SK-N-SH (cell line): ENCODE results near the gene ZSWIM1.

ENCODE experiments used
- EP300 ChIP-seq, 2 experiments: IDR thresholded peaks; 2 replicates each; pipeline versions ENCODE4 v1.4.0 to v1.6.1; 2012; ENCODE audit warnings: borderline replicate concordance in 1 of 2, low read depth in 1 of 2, low read length in 1 of 2
- FOSL2 ChIP-seq: IDR thresholded peaks from 2 replicates; pipeline ENCODE4 v1.4.0; 2012; ENCODE audit warnings: low read depth, mild to moderate bottlenecking, moderate library complexity, borderline replicate concordance
- GATA2 ChIP-seq: sonication (generic); formaldehyde crosslinking; IDR thresholded peaks from 2 replicates; pipeline ENCODE4 v1.5.0; 2020; ENCODE audit warnings: mild to moderate bottlenecking, missing genetic modification reagents
- JUND ChIP-seq: IDR thresholded peaks from 2 replicates; pipeline ENCODE4 v1.4.0; 2012
- MXI1 ChIP-seq: IDR thresholded peaks from 2 replicates; pipeline ENCODE4 v1.6.1; 2012; ENCODE audit warnings: mild to moderate bottlenecking, low read depth, low read length, improper control_type of control experiment
- POLR2AphosphoS5 ChIP-seq: IDR thresholded peaks from 2 replicates; pipeline ENCODE4 v1.6.1; 2012; ENCODE audit warnings: low read depth, low read length
- SMC3 ChIP-seq: IDR thresholded peaks from 2 replicates; pipeline ENCODE4 v1.6.1; 2012; ENCODE audit warnings: low read depth, low read length, improper control_type of control experiment
- TAF1 ChIP-seq: IDR thresholded peaks from 2 replicates; pipeline ENCODE4 v1.6.1; 2012; ENCODE audit warnings: low read depth, mild to moderate bottlenecking, low read length, moderate library complexity, borderline replicate concordance
- TEAD4 ChIP-seq: IDR thresholded peaks from 2 replicates; pipeline ENCODE4 v1.4.0; 2012; ENCODE audit warnings: mild to moderate bottlenecking, borderline replicate concordance; ENCODE audit not compliant: insufficient read depth
- YY1 ChIP-seq: IDR thresholded peaks from 2 replicates; pipeline ENCODE4 v1.4.0; 2012; ENCODE audit warnings: low read depth, mild to moderate bottlenecking
- TF ChIP-seq, protein P1 (sequence below): IDR thresholded peaks from 2 replicates; pipeline ENCODE4; 2012
- TF ChIP-seq, protein P2 (sequence below): fragments of 200-600 bp; sonication (generic); IDR thresholded peaks from 2 replicates; pipeline ENCODE4 v1.6.1; 2017; ENCODE audit warnings: antibody characterized with exemption, mild to moderate bottlenecking, moderate library complexity
- TF ChIP-seq, protein P3 (sequence below): IDR thresholded peaks from 2 replicates; pipeline ENCODE4 v1.6.1; 2012; ENCODE audit warnings: mild to moderate bottlenecking, low read depth, low read length, moderate library complexity
- TF ChIP-seq, protein P4 (sequence below): IDR thresholded peaks from 2 replicates; pipeline ENCODE4 v1.4.0; 2012; ENCODE audit warnings: low read depth, borderline replicate concordance

DNA sequence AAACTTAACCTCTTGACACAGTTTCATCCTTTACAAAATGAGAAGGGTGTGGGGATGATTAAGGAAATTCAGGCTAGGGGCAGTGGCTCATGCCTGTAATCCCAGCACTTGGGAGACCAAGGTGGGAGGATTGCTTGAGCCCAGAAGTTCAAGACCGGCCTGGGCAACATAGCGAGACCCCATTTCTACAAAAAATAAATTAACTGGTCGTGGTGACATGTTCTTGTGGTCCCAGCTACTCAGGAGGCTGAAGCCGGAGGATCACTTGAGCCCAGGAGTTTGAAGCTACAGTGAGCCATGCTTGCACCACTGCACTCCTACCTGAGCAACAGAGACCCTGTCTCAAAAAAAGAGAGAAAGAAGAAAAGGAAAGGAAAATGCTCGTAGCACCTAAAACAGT lies 14.6 kb upstream of the ZSWIM1 start:
- TF ChIP-seq, protein P1, sequence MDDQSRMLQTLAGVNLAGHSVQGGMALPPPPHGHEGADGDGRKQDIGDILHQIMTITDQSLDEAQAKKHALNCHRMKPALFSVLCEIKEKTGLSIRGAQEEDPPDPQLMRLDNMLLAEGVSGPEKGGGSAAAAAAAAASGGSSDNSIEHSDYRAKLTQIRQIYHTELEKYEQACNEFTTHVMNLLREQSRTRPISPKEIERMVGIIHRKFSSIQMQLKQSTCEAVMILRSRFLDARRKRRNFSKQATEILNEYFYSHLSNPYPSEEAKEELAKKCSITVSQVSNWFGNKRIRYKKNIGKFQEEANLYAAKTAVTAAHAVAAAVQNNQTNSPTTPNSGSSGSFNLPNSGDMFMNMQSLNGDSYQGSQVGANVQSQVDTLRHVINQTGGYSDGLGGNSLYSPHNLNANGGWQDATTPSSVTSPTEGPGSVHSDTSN, result no peak
- TF ChIP-seq YY1 (no peak), FOSL2 (no peak), GATA2 (CRISPR knock-in tag) (no peak), EP300 (IDR thresholded peaks at IDR 0.05; ENCODE audit: borderline replicate concordance in 1 of 2, low read depth in 1 of 2, low read length in 1 of 2) (no peak), TAF1 (no peak), SMC3 (no peak), TEAD4 (no peak), JUND (no peak), MXI1 (no peak), POLR2AphosphoS5 (no peak)
- TF ChIP-seq, protein P2, sequence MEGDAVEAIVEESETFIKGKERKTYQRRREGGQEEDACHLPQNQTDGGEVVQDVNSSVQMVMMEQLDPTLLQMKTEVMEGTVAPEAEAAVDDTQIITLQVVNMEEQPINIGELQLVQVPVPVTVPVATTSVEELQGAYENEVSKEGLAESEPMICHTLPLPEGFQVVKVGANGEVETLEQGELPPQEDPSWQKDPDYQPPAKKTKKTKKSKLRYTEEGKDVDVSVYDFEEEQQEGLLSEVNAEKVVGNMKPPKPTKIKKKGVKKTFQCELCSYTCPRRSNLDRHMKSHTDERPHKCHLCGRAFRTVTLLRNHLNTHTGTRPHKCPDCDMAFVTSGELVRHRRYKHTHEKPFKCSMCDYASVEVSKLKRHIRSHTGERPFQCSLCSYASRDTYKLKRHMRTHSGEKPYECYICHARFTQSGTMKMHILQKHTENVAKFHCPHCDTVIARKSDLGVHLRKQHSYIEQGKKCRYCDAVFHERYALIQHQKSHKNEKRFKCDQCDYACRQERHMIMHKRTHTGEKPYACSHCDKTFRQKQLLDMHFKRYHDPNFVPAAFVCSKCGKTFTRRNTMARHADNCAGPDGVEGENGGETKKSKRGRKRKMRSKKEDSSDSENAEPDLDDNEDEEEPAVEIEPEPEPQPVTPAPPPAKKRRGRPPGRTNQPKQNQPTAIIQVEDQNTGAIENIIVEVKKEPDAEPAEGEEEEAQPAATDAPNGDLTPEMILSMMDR, result no peak
- TF ChIP-seq, protein P3, sequence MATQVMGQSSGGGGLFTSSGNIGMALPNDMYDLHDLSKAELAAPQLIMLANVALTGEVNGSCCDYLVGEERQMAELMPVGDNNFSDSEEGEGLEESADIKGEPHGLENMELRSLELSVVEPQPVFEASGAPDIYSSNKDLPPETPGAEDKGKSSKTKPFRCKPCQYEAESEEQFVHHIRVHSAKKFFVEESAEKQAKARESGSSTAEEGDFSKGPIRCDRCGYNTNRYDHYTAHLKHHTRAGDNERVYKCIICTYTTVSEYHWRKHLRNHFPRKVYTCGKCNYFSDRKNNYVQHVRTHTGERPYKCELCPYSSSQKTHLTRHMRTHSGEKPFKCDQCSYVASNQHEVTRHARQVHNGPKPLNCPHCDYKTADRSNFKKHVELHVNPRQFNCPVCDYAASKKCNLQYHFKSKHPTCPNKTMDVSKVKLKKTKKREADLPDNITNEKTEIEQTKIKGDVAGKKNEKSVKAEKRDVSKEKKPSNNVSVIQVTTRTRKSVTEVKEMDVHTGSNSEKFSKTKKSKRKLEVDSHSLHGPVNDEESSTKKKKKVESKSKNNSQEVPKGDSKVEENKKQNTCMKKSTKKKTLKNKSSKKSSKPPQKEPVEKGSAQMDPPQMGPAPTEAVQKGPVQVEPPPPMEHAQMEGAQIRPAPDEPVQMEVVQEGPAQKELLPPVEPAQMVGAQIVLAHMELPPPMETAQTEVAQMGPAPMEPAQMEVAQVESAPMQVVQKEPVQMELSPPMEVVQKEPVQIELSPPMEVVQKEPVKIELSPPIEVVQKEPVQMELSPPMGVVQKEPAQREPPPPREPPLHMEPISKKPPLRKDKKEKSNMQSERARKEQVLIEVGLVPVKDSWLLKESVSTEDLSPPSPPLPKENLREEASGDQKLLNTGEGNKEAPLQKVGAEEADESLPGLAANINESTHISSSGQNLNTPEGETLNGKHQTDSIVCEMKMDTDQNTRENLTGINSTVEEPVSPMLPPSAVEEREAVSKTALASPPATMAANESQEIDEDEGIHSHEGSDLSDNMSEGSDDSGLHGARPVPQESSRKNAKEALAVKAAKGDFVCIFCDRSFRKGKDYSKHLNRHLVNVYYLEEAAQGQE, result no peak
- TF ChIP-seq, protein P4, sequence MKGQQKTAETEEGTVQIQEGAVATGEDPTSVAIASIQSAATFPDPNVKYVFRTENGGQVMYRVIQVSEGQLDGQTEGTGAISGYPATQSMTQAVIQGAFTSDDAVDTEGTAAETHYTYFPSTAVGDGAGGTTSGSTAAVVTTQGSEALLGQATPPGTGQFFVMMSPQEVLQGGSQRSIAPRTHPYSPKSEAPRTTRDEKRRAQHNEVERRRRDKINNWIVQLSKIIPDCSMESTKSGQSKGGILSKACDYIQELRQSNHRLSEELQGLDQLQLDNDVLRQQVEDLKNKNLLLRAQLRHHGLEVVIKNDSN, result no peak
